H9 (cell line): ENCODE measurements around the gene PGBD4. TPM values are rescaled to one million over a fixed set of nuclear protein-coding genes. Genes with fewer than 3 reads are reported as not detected.

ENCODE experiments used
- DNase-seq: peaks from one replicate; pipeline ENCODE4 v3.0.0-alpha.2; 2017
- H2AFZ ChIP-seq: one replicate; pipeline ENCODE4 v1.6.1; 2013; ENCODE audit warnings: mild to moderate bottlenecking, low read length, control low read depth, moderate library complexity
- H2AK5ac ChIP-seq: 2 replicates; pipeline ENCODE4 v1.6.1; 2013; ENCODE audit warnings: low read length, control low read depth, mixed read lengths; ENCODE audit not compliant: insufficient read length
- H2BK120ac ChIP-seq: one replicate; pipeline ENCODE4 v1.6.1; 2013; ENCODE audit warnings: low read depth, mild to moderate bottlenecking, low read length, control low read depth, inconsistent platforms; ENCODE audit not compliant: poor library complexity, severe bottlenecking
- H2BK12ac ChIP-seq: 2 replicates; pipeline ENCODE4 v1.6.1; 2013; ENCODE audit warnings: low read length, control low read depth, mixed read lengths, low read depth; ENCODE audit not compliant: insufficient read length
- H2BK15ac ChIP-seq: 2 replicates; pipeline ENCODE4 v1.6.1; 2013; ENCODE audit warnings: low read depth, low read length, control low read depth
- H2BK20ac ChIP-seq: one replicate; pipeline ENCODE4 v1.6.1; 2013; ENCODE audit warnings: low read depth, mild to moderate bottlenecking, low read length, control low read depth, inconsistent platforms; ENCODE audit not compliant: poor library complexity, severe bottlenecking
- H2BK5ac ChIP-seq: 2 replicates; pipeline ENCODE4 v1.6.1; 2013; ENCODE audit warnings: low read length, control low read depth, mixed read lengths; ENCODE audit not compliant: insufficient read length
- H3K14ac ChIP-seq: 2 replicates; pipeline ENCODE4 v1.6.1; 2013; ENCODE audit warnings: low read length, control low read depth; ENCODE audit not compliant: insufficient read depth
- H3K18ac ChIP-seq: 2 replicates; pipeline ENCODE4 v1.6.1; 2013; ENCODE audit warnings: low read depth, mild to moderate bottlenecking, mixed read lengths, low read length, control low read depth; ENCODE audit not compliant: insufficient read length
- H3K23ac ChIP-seq: 2 replicates; pipeline ENCODE4 v1.6.1; 2013; ENCODE audit warnings: low read length, control low read depth, mixed read lengths, low read depth; ENCODE audit not compliant: insufficient read length
- H3K23me2 ChIP-seq: 2 replicates; pipeline ENCODE4 v1.6.1; 2013; ENCODE audit warnings: low read depth, mild to moderate bottlenecking, mixed read lengths, low read length, control low read depth; ENCODE audit not compliant: insufficient read length, poor library complexity, severe bottlenecking
- H3K27ac ChIP-seq: 2 replicates; pipeline ENCODE4 v1.5.1; 2013; ENCODE audit warnings: low read length, control low read depth, mixed read lengths, low read depth; ENCODE audit not compliant: insufficient read length
- H3K27me3 ChIP-seq: 2 replicates; pipeline ENCODE4 v1.6.1; 2013; ENCODE audit warnings: low read length, control low read depth, inconsistent platforms; ENCODE audit not compliant: insufficient read depth
- H3K4ac ChIP-seq: 2 replicates; pipeline ENCODE4 v1.6.1; 2013; ENCODE audit warnings: low read depth, mild to moderate bottlenecking, control low read depth, inconsistent platforms, low read length, moderate library complexity
- H3K4me1 ChIP-seq: 2 replicates; pipeline ENCODE4 v1.6.1; 2013; ENCODE audit warnings: low read length, control low read depth, inconsistent platforms; ENCODE audit not compliant: insufficient read depth
- H3K4me2 ChIP-seq: 2 replicates; pipeline ENCODE4 v1.6.1; 2013; ENCODE audit warnings: low read length, control low read depth, mixed read lengths; ENCODE audit not compliant: insufficient read length, insufficient read depth
- H3K56ac ChIP-seq: 2 replicates; pipeline ENCODE4 v1.6.1; 2013; ENCODE audit warnings: low read depth, mild to moderate bottlenecking, mixed read lengths, low read length, control low read depth; ENCODE audit not compliant: insufficient read length
- H3K79me1 ChIP-seq: 2 replicates; pipeline ENCODE4 v1.6.1; 2013; ENCODE audit warnings: low read depth, mild to moderate bottlenecking, moderate library complexity, low read length, control low read depth, inconsistent platforms; ENCODE audit not compliant: insufficient read depth, poor library complexity, severe bottlenecking
- H3K79me2 ChIP-seq: 2 replicates; pipeline ENCODE4 v1.6.1; 2013; ENCODE audit warnings: low read length, control low read depth, inconsistent platforms; ENCODE audit not compliant: insufficient read depth
- H3K9ac ChIP-seq: 2 replicates; pipeline ENCODE4 v1.6.1; 2013; ENCODE audit warnings: low read length, control low read depth, mixed read lengths; ENCODE audit not compliant: insufficient read length; ENCODE audit errors: extremely low read depth
- H3K9me3 ChIP-seq: one replicate; pipeline ENCODE4 v1.6.1; 2013; ENCODE audit warnings: low read depth, low read length, inconsistent platforms; ENCODE audit not compliant: control insufficient read depth
- H3T11ph ChIP-seq: one replicate; pipeline ENCODE4 v1.6.1; 2013; ENCODE audit warnings: mild to moderate bottlenecking, low read length, control low read depth, inconsistent platforms
- H4K20me1 ChIP-seq: one replicate; pipeline ENCODE4 v1.6.1; 2013; ENCODE audit not compliant: control insufficient read depth, insufficient read length, insufficient read depth
- H4K5ac ChIP-seq: 2 replicates; pipeline ENCODE4 v1.6.1; 2013; ENCODE audit warnings: low read depth, mild to moderate bottlenecking, mixed read lengths, low read length, control low read depth; ENCODE audit not compliant: insufficient read length
- H4K8ac ChIP-seq: replicated peaks from 2 replicates; pipeline ENCODE4 v1.6.1; 2013; ENCODE audit warnings: low read length, control low read depth, mixed read lengths, low read depth; ENCODE audit not compliant: insufficient read length
- H4K91ac ChIP-seq: 2 replicates; pipeline ENCODE4 v1.6.1; 2013; ENCODE audit warnings: low read depth, mild to moderate bottlenecking, moderate library complexity, mixed read lengths, low read length, control low read depth; ENCODE audit not compliant: insufficient read length
- H3K27ac Mint-ChIP-seq, 3 experiments: 2 replicates in 2 of 3; 3 replicates in 1 of 3; pipeline ENCODE4 v1.8.0; 2020 to 2021; ENCODE audit warnings: mixed read lengths in 3 of 3, mild to moderate bottlenecking in 1 of 3, moderate library complexity in 1 of 3
- H3K27me3 Mint-ChIP-seq: 2 replicates; pipeline ENCODE4 v1.8.0; 2021; ENCODE audit warnings: low read depth, mild to moderate bottlenecking, moderate library complexity, mixed read lengths
- H3K36me3 Mint-ChIP-seq, 3 experiments: 2 replicates in 2 of 3; 3 replicates in 1 of 3; pipeline ENCODE4 v1.8.0; 2020 to 2021; ENCODE audit warnings: low read depth in 3 of 3, mixed read lengths in 3 of 3; ENCODE audit not compliant: insufficient read depth in 1 of 3
- H3K4me1 Mint-ChIP-seq, 2 experiments: 2 replicates each; pipeline ENCODE4 v1.8.0; 2020; ENCODE audit warnings: mixed read lengths in 2 of 2
- H3K4me3 Mint-ChIP-seq, 2 experiments: 2 replicates in 1 of 2; 3 replicates in 1 of 2; pipeline ENCODE4 v1.8.0; 2020 to 2021; ENCODE audit warnings: mild to moderate bottlenecking in 2 of 2, mixed read lengths in 2 of 2, moderate library complexity in 1 of 2
- H3K9me3 Mint-ChIP-seq, 2 experiments: 2 replicates in 1 of 2; 3 replicates in 1 of 2; pipeline ENCODE4 v1.8.0; 2020; ENCODE audit warnings: mild to moderate bottlenecking in 2 of 2, mixed read lengths in 2 of 2, moderate library complexity in 1 of 2
- WGBS: extraction: QIAGEN DNeasy Blood & Tissue Kit; methylation state at CpG from one replicate; pipeline ENCODE4 v1.1.7; 2013; ENCODE audit warnings: missing lambda C conversion rate, low lambda C conversion rate, mixed read lengths; ENCODE audit not compliant: insufficient read length; ENCODE audit errors: extremely low coverage; 5-methylcytosine and 5-hydroxymethylcytosine counted together
- total RNA-seq: library from RNA; stranded (reverse); gene quantifications from 2 replicates; pipeline ENCODE4 v1.2.1, GENCODE V29; 2021
- TF ChIP-seq, protein P1 (sequence below): fragments of 200-600 bp; sonication (generic); conservative IDR thresholded peaks from 3 replicates; pipeline ENCODE4 v1.8.0; 2021; ENCODE audit warnings: antibody characterized with exemption, mild to moderate bottlenecking

PGBD4 gene
- total RNA-seq, 1 experiment from 2014 or later = 1.2 TPM

DNA sequence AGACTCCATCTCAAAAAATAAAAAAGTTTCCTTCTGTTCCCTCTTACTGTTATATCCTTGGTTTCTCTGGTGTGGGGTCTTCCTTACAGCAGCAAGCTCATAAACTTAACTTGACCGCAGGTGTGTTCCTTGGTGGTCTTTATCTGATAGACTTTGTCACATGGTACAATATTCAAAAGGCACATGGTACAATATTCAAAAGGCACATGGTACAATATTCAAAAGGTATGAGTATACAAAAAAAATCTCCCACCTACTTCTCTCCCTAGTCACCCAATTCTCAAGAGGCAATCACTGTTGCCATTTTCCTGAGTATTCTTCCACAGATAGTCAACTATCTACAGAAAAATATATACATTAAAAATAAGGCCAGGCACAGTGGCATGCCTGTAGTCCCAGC lies 4.5 kb downstream of the PGBD4 start:
- no peak overlapping the region for H4K5ac ChIP-seq
- H2AK5ac ChIP-seq = no peak overlapping the region
- H2BK15ac ChIP-seq = no peak overlapping the region
- no peak overlapping the region for H3K27ac ChIP-seq
- no peak overlapping the region for H2BK120ac ChIP-seq
- no peaks in the 10 kb centered on the region for H3K4me1 ChIP-seq
- H2BK5ac ChIP-seq = no peak overlapping the region
- no peak overlapping the region for H3K18ac ChIP-seq
- H2BK20ac ChIP-seq = no peak overlapping the region
- H4K8ac ChIP-seq = no peak overlapping the region
- no peaks in the 10 kb centered on the region for H3K79me2 ChIP-seq
- peaks cover 3% of the 10 kb centered on the region for H3K23me2 ChIP-seq
- no peaks in the 10 kb centered on the region for H3K27me3 Mint-ChIP-seq
- H3K9me3 Mint-ChIP-seq = no peaks in the 10 kb centered on the region
- peaks cover 10 to 15% of the 10 kb centered on the region in 2 experiments for H3K4me1 Mint-ChIP-seq
- H3K27me3 ChIP-seq = no peaks in the 10 kb centered on the region
- no peak overlapping the region for H3K4me2 ChIP-seq
- peaks cover 0 to 5% (median 2%) of the 10 kb centered on the region in 3 experiments; a peak in 2 of 7 replicates for H3K36me3 Mint-ChIP-seq
- H3T11ph ChIP-seq = no peak overlapping the region
- no peak overlapping the region for H4K91ac ChIP-seq
- no peak for DNase-seq
- no peak overlapping the region for H3K4me3 Mint-ChIP-seq
- H3K9me3 ChIP-seq = no peaks in the 10 kb centered on the region
- H3K9ac ChIP-seq = no peak overlapping the region
- H3K56ac ChIP-seq = no peak overlapping the region
- H3K79me1 ChIP-seq = no peaks in the 10 kb centered on the region
- H3K27ac Mint-ChIP-seq = no peak overlapping the region
- H3K14ac ChIP-seq = no peak overlapping the region
- no peak overlapping the region for H3K4ac ChIP-seq
- no peak overlapping the region for H2BK12ac ChIP-seq
- no peaks in the 10 kb centered on the region for H4K20me1 ChIP-seq
- no peak overlapping the region for H3K23ac ChIP-seq
- TF ChIP-seq, protein P1, sequence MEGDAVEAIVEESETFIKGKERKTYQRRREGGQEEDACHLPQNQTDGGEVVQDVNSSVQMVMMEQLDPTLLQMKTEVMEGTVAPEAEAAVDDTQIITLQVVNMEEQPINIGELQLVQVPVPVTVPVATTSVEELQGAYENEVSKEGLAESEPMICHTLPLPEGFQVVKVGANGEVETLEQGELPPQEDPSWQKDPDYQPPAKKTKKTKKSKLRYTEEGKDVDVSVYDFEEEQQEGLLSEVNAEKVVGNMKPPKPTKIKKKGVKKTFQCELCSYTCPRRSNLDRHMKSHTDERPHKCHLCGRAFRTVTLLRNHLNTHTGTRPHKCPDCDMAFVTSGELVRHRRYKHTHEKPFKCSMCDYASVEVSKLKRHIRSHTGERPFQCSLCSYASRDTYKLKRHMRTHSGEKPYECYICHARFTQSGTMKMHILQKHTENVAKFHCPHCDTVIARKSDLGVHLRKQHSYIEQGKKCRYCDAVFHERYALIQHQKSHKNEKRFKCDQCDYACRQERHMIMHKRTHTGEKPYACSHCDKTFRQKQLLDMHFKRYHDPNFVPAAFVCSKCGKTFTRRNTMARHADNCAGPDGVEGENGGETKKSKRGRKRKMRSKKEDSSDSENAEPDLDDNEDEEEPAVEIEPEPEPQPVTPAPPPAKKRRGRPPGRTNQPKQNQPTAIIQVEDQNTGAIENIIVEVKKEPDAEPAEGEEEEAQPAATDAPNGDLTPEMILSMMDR = no peak
- no peak overlapping the region for H2AFZ ChIP-seq
- no CpG with 5 or more reads among the region's 1 CpG for WGBS
